Measurements from ENCODE around the gene PCDHGB2. TPM values are rescaled to one million over a fixed set of nuclear protein-coding genes. Genes with fewer than 3 reads are reported as not detected.

The PCDHGB2 gene
- total and polyA plus RNA-seq, 2 of the 4 experiments (the other 2 are of a cell fraction), result 2.6 to 3.0 TPM

- no peak within 1 kb of the TSS for H3K56ac ChIP-seq (ENCODE audit: extremely low read depth, insufficient read depth, low read length)
- ChIA-PET CTCF (no interaction called here), POLR2A (ENCODE audit: unreplicated experiment) (no interaction called here)
- H3K14ac ChIP-seq (replicated peaks; ENCODE audit: low read depth, low read length), result no peak within 1 kb of the TSS
- no peak within 1 kb of the TSS for H4K91ac ChIP-seq (ENCODE audit: insufficient read depth, low read depth, low read length)
- H3K9me3 ChIP-seq (ENCODE audit: control insufficient read depth, insufficient read depth, low read length), result peaks cover 51% of the 10 kb centered on the region
- in situ Hi-C loops (cut with MboI; ENCODE audit: low sequenced_read_pairs) (no loop called here), dilution Hi-C loops (cut with HindIII; ENCODE audit: low sequenced_read_pairs, unreplicated experiment) (no loop called here), intact Hi-C loops (cut with micrococcal nuclease) (no loop called here)
- H2AK5ac ChIP-seq (ENCODE audit: low read depth, low read length), result no peak within 1 kb of the TSS
- DNase-seq (peak; percentile 49), ATAC-seq (ENCODE audit: low read depth) (no peak)
- H3K27me3 ChIP-seq (ENCODE audit: control insufficient read depth, insufficient read depth, low read length), result no peaks in the 10 kb centered on the region
- peaks cover 24% of the 10 kb centered on the region for H3K36me3 ChIP-seq (ENCODE audit: control insufficient read depth, insufficient read depth, low read length)
- H2BK5ac ChIP-seq (ENCODE audit: low read depth, low read length, poor library complexity, severe bottlenecking), result no peak within 1 kb of the TSS
- no peak within 1 kb of the TSS for H2BK20ac ChIP-seq (ENCODE audit: low read depth, low read length)
- H4K20me1 ChIP-seq (ENCODE audit: insufficient read depth, low read length), result no peaks in the 10 kb centered on the region
- H3K4me2 ChIP-seq (ENCODE audit: low read depth, low read length), result no peak within 1 kb of the TSS; the same call in 1 of the 2 replicates
- H3K9me1 ChIP-seq (ENCODE audit: insufficient read depth, low read length), result no peaks in the 10 kb centered on the region
- H4K8ac ChIP-seq (ENCODE audit: low read depth in 2 of 2, low read length in 2 of 2), result no peak within 1 kb of the TSS
- no peak within 1 kb of the TSS for H3K27ac ChIP-seq (ENCODE audit: insufficient read depth, low read length)
- peak within 1 kb of the TSS; percentile 67 for H2AFZ ChIP-seq (replicated peaks; ENCODE audit: low read length, poor library complexity)
- peaks cover 7% of the 10 kb centered on the region in 2 experiments; a peak in 3 of 4 replicates for H3K79me1 ChIP-seq (ENCODE audit: low read depth in 1 of 2, low read length in 2 of 2)
- H3K4me3 ChIP-seq (ENCODE audit: insufficient read depth, low read depth, low read length), result no peak within 1 kb of the TSS; the same call in 1 of the 2 replicates
- BruUV-seq (replicated peaks), result no TSS peak
- H3K4me1 ChIP-seq (ENCODE audit: control insufficient read depth, insufficient read depth, low read length), result peaks cover 1% of the 10 kb centered on the region; the same call in 1 of the 2 replicates
- H2AK9ac ChIP-seq (replicated peaks; ENCODE audit: low read depth, low read length, poor library complexity), result peak within 1 kb of the TSS; percentile 28
- no peak within 1 kb of the TSS for H3K9ac ChIP-seq (ENCODE audit: low read depth, low read length)
- H4K5ac ChIP-seq (ENCODE audit: low read depth, low read length), result no peak within 1 kb of the TSS
- H3K18ac ChIP-seq (ENCODE audit: low read depth, low read length), result no peak within 1 kb of the TSS
- H3K4ac ChIP-seq (ENCODE audit: low read depth, low read length), result no peak within 1 kb of the TSS
- H3K23ac ChIP-seq (ENCODE audit: low read depth, low read length), result no peak within 1 kb of the TSS
- TF ChIP-seq BHLHE40 (IDR thresholded peaks at IDR 0.05; ENCODE audit: low read depth, low read length), result no peak
- no peak for TF ChIP-seq RCOR1 (IDR thresholded peaks at IDR 0.05; ENCODE audit: insufficient replicate concordance, low read length)
- TF ChIP-seq FOS (IDR thresholded peaks at IDR 0.05; ENCODE audit: low read depth, low read length), result no peak
- TF ChIP-seq CEBPB (IDR thresholded peaks at IDR 0.05; ENCODE audit: low read depth, low read length), result no peak
- TF ChIP-seq MAFK (IDR thresholded peaks at IDR 0.05; ENCODE audit: low read depth, low read length), result no peak
- no peak for TF ChIP-seq CHD1 (IDR thresholded peaks at IDR 0.05; ENCODE audit: low read depth, low read length)
- TF ChIP-seq, protein P1, sequence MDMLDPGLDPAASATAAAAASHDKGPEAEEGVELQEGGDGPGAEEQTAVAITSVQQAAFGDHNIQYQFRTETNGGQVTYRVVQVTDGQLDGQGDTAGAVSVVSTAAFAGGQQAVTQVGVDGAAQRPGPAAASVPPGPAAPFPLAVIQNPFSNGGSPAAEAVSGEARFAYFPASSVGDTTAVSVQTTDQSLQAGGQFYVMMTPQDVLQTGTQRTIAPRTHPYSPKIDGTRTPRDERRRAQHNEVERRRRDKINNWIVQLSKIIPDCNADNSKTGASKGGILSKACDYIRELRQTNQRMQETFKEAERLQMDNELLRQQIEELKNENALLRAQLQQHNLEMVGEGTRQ (IDR thresholded peaks at IDR 0.05; ENCODE audit: low read depth, low read length), result no peak
- no peak for TF ChIP-seq NFE2L2 (IDR thresholded peaks at IDR 0.05; ENCODE audit: low read depth, low read length)
- no peak for TF ChIP-seq SMC3 (IDR thresholded peaks at IDR 0.05; ENCODE audit: low read depth, low read length)
- TF ChIP-seq, protein P2, sequence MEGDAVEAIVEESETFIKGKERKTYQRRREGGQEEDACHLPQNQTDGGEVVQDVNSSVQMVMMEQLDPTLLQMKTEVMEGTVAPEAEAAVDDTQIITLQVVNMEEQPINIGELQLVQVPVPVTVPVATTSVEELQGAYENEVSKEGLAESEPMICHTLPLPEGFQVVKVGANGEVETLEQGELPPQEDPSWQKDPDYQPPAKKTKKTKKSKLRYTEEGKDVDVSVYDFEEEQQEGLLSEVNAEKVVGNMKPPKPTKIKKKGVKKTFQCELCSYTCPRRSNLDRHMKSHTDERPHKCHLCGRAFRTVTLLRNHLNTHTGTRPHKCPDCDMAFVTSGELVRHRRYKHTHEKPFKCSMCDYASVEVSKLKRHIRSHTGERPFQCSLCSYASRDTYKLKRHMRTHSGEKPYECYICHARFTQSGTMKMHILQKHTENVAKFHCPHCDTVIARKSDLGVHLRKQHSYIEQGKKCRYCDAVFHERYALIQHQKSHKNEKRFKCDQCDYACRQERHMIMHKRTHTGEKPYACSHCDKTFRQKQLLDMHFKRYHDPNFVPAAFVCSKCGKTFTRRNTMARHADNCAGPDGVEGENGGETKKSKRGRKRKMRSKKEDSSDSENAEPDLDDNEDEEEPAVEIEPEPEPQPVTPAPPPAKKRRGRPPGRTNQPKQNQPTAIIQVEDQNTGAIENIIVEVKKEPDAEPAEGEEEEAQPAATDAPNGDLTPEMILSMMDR (conservative IDR thresholded peaks at IDR 0.05; ENCODE audit: low read depth, low read length), result peak; percentile 40
- TF ChIP-seq POLR2A (IDR thresholded peaks at IDR 0.05; ENCODE audit: low read depth, low read length), result no peak
- peak; percentile 30; the same call in 1 of the 2 replicates for TF ChIP-seq RAD21 (IDR thresholded peaks at IDR 0.05; ENCODE audit: low read length)
- TF ChIP-seq RFX5 (IDR thresholded peaks at IDR 0.05; ENCODE audit: low read depth, low read length), result no peak
- no peak within 1 kb of the TSS for H2BK120ac ChIP-seq (ENCODE audit: low read depth, low read length)
- 33% methylated on average over 9 of the region's 38 CpGs; no CpG with 5 or more reads in 1 of the 2 experiments for WGBS, 2 experiments (ENCODE audit: extremely low coverage in 2 of 2, insufficient read length in 1 of 2)
- H2BK15ac ChIP-seq (ENCODE audit: low read depth, low read length), result no peak within 1 kb of the TSS
Observed at GRCh38 chr5:141392429-141393198, 32.8 kb downstream of the PCDHGB2 start, which contains the start of gene PCDHGA8. Gene PCDHGA8 (plus strand): TSS chr5:141392633. CDS start chr5:141392814, 181 bp downstream.

All from IMR-90 (cell line).